ENCODE data around the gene PIRT. TPM values are rescaled to one million over a fixed set of nuclear protein-coding genes. Genes with fewer than 3 reads are reported as not detected.

Gene PIRT
- total RNA-seq, 1 donor from 2014 or later: 0.07 TPM

DNA sequence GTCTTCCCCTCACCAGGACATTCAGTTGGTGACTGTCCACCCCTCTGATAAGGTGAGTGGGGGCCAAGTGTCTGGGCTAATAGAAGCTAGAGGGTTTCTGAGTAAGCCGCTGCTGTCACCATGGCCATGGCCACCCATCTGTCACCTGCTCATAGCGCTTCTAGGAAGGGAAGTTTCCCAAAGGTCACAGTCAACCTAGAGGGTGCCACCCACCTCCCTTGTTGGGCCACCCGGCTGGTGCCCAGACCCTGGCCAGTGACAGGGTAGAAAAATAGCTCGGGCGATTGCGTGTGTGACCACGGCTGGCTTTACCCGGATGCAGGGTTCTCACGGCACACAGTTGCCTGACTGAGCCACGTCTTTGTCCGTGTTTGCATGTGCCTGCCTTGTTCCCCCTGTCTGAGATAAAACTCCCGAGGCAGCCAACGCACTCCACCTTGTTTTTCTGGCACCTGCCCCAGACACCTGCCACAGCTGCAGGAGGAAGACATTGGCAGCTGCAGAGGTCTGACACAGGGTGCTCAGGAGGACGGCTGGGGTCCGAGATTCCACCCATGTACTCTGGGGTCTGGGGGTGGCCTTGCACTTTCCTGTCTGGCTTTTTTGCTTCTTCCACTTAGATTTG, 809 bp downstream of the PIRT start:
- no peak overlapping the region for H3K4me3 Mint-ChIP-seq
- H3K9me3 Mint-ChIP-seq: no peaks in the 10 kb centered on the region

DNA sequence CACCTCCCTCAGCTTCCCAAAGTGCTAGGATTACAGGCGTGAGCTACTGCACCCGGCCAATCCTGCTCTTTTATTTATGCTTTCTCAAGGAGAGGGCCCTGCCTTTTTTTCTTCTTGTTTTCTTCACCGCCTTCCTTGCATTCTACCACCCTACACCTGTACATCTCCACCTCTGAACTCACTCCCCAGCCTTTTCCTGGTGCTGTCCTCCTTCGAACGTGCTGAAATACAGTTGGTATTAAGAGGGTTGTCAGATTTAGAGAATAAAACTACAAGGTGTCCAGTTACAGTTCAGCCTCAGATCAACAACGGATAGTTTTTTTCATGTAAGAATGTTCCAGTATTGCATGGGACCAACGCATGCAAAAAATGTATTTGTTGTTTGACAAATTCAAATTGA, 1.7 kb downstream of the PIRT start:
- no peak for DNase-seq (ENCODE audit: low read depth, low spot score)
- no peak for TF ChIP-seq CTCF (conservative IDR thresholded peaks at IDR 0.05)
- Mint-ChIP-seq H3K4me1 (peaks cover 5% of the 10 kb centered on the region), H3K36me3 (ENCODE audit: low read depth) (no peaks in the 10 kb centered on the region), H3K27me3 (ENCODE audit: low read depth) (no peaks in the 10 kb centered on the region), H3K9me3 (no peaks in the 10 kb centered on the region), H3K4me3 (no peak overlapping the region), H3K27ac (ENCODE audit: unreplicated experiment) (no peak overlapping the region)

More for the DNA sequence above, 809 bp downstream of the PIRT start:
- no peak for TF ChIP-seq CTCF (conservative IDR thresholded peaks at IDR 0.05)
- H3K27me3 Mint-ChIP-seq (ENCODE audit: low read depth): peaks cover 3% of the 10 kb centered on the region
- no peak for DNase-seq (ENCODE audit: low read depth, low spot score)
- H3K27ac Mint-ChIP-seq (ENCODE audit: unreplicated experiment): no peak overlapping the region
- H3K36me3 Mint-ChIP-seq (ENCODE audit: low read depth): no peaks in the 10 kb centered on the region
- H3K4me1 Mint-ChIP-seq: peaks cover 5% of the 10 kb centered on the region

DNA sequence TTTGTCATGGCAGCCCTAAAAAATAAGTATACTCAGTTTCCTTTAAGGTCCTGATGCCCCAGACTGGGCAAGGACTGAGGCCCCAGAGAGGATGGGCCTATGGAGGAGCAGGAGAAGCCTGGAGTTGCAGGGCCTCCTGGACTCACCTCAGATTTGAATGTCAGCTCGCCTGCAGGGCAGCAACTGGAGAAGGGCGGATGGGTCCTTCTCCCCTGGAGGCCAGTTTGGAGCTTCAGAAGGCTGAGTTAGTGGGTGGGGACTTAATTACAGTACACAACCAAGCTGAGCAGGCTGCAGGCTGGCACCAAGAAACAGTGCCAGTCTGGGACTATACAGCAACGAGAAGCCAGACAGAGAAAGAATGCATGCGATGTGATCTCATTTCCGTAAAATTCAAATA, 6.2 kb downstream of the PIRT start:
- TF ChIP-seq CTCF (conservative IDR thresholded peaks at IDR 0.05): no peak
- H3K4me1 Mint-ChIP-seq: peaks cover 10% of the 10 kb centered on the region
- H3K27me3 Mint-ChIP-seq (ENCODE audit: low read depth): no peaks in the 10 kb centered on the region
- no peak overlapping the region for H3K4me3 Mint-ChIP-seq
- no peaks in the 10 kb centered on the region for H3K36me3 Mint-ChIP-seq (ENCODE audit: low read depth)
- no peak for DNase-seq (ENCODE audit: low read depth, low spot score)
- no peaks in the 10 kb centered on the region for H3K9me3 Mint-ChIP-seq
- no peak overlapping the region for H3K27ac Mint-ChIP-seq (ENCODE audit: unreplicated experiment)

DNA sequence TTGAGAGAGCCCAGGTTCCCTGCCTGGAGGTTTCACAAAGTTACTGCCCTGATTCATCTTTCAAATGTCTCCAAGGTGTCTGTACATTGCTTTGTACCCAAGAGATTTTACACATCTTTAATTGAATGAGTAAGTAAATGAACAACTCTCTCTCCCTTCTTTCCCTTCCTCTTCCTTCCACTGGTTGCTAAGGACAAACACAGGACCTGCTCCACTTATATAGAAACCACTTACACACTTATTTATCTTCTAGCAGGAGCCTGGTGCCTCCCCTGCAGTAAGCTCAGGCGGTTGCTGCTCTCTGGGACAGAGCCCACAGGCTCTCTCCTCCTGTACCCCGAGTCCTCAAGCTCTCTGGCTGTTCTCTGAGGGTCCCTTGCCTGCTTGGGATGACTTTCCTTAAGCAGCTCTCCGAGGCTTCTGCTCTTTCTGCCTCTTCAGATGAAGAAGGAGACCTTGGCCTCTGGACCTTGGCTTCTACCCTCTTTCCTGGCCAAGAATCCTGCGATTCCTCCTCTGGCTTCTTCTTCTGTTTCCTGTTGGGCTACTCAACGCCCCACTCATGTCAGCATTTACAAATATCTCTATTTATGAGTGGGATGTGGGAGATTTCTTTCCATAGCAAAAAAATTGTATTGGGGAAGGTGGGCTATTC, 9.9 kb downstream of the PIRT start:
- Mint-ChIP-seq H3K4me1 (peaks cover 10% of the 10 kb centered on the region), H3K27me3 (ENCODE audit: low read depth) (no peaks in the 10 kb centered on the region), H3K27ac (ENCODE audit: unreplicated experiment) (no peak overlapping the region), H3K4me3 (no peak overlapping the region), H3K9me3 (peaks cover 3% of the 10 kb centered on the region), H3K36me3 (ENCODE audit: low read depth) (no peaks in the 10 kb centered on the region)
- no peak for TF ChIP-seq CTCF (conservative IDR thresholded peaks at IDR 0.05)
- DNase-seq (ENCODE audit: low read depth, low spot score): no peak

- no peaks in the 10 kb centered on the region for H3K27me3 Mint-ChIP-seq (ENCODE audit: low read depth)
- H3K9me3 Mint-ChIP-seq: peaks cover 3% of the 10 kb centered on the region
- no peak overlapping the region for H3K27ac Mint-ChIP-seq (ENCODE audit: unreplicated experiment)
- no peak overlapping the region for H3K4me3 Mint-ChIP-seq
- no peak for TF ChIP-seq CTCF (conservative IDR thresholded peaks at IDR 0.05)
- peaks cover 5% of the 10 kb centered on the region for H3K4me1 Mint-ChIP-seq
- H3K36me3 Mint-ChIP-seq (ENCODE audit: low read depth): no peaks in the 10 kb centered on the region
- DNase-seq (ENCODE audit: low read depth, low spot score): no peak
Observed at GRCh38 chr17:10824874-10825273, 13.0 kb downstream of the PIRT start.
